Measurements from ENCODE around the gene CHST12.

DNA sequence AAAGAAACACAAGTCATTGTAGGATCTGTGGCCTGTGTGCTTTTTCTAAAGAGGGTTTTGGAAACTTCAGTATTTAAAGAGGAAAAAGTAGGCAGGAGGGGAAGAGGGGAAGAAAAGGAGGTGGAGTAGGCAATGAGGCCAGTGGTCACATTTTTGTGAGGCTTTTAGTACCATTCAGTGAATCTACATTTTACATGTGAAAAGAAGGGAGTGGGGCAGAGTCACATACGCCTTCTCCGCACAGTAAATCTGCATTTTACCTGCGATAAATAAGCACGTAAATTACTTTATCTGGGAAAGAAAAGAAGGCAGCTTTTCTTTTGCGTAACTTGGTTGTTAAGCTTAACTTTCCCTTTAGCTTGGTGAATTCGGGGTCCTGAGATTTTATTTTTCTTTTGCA, 13.2 kb downstream of the CHST12 start:
- TF ChIP-seq EZH2 (IDR thresholded peaks at IDR 0.05; ENCODE audit: borderline replicate concordance, insufficient read depth, low read length, poor library complexity, severe bottlenecking), result no peak
- TF ChIP-seq CTCF (IDR thresholded peaks at IDR 0.05; ENCODE audit: poor library complexity, severe bottlenecking), result no peak
- TF ChIP-seq EP300 (conservative IDR thresholded peaks at IDR 0.05; ENCODE audit: poor library complexity, severe bottlenecking), result no peak
- no peak for TF ChIP-seq RAD21 (conservative IDR thresholded peaks at IDR 0.05)
- TF ChIP-seq POLR2AphosphoS5 (IDR thresholded peaks at IDR 0.05), result no peak
- no peak for TF ChIP-seq MXI1 (conservative IDR thresholded peaks at IDR 0.05; ENCODE audit: poor library complexity, severe bottlenecking)

Measured in neural cell (in vitro differentiated cells).